RPMI8226 (cell line): Measurements from ENCODE around the gene LGI2.

Experiments used
- DNase-seq: peaks from one replicate; pipeline ENCODE4 v3.0.0-alpha.2; 2015

LGI2 gene

DNA sequence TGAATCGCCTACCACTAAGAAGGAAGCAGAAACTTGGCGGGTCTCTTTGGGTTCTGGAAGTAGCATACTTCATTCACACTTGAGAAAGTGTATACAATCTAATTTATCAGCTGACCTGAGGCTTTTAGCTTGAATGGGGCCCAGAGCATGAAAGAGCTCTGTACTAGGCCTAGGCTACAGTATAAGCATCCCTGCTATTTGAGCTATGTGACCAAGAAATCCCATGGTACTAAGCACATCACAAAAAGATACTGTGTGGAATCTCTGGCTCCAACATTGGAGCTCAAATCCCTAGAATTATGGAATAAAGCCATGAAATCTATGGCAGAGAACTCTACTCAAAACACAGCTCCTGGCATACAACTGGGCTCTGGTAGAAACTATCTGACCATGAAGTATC, 74.0 kb downstream of the LGI2 start:
- DNase-seq = no peak

DNA sequence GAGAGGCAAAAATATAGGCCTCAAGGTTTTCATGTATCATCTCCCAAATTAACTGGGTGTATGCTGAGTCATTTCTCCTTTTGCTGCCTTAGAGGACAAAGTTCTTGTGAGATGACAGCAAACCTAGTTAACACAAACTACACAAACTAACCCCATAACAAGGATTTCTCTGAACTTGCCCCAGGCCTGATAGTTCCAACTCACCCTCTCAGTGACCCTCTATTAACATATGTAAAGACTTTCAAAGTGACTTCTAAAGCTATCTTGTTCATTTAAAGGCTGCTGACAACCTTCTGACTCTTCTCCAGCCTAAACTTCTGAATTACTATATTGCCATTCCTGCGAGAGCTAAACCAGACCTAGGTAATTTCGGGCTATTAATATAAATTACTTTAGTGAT, 74.7 kb downstream of the LGI2 start:
- DNase-seq = no peak

DNA sequence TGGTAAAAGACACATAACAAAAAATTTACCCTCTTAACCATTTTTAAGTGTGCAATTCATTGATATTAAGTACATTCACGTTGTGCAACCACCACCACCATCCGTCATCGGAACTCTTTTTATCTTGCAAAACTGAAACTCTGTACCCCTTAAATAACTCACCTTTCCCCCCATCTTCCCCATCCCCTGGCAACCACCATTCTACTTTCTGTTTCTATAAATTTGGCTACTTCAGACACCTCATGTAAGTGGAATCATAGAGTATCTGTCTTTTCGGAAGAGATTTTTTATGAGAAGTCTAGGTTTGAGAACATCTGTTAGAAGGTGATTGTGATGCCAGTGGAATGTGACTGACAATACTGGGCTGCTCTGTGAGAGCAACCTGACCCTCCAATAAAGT, 78.1 kb downstream of the LGI2 start:
- DNase-seq = no peak

DNA sequence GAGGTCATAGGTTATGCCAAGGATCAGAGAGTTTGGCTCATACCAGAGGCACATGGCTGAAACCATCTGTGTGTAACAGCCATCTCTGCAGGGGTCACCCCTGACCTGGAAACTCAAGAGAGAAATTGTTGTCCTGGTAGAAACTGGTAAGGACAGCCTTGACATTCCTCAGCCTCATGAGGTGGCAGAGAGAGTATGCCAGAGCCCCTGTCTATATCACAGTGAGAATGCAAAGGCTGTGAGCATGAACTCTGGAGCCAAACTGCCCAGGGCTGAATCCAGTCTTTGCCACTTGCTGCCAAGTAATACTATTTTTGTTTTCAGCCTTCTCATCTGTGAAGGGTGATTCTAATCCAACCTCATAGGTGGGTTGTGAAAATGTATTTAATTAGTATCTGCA, 80.8 kb downstream of the LGI2 start:
- no peak for DNase-seq
